Small intestine (tissue), 7 donors: ENCODE results near the gene PLEKHH1. TPM values are rescaled to one million over a fixed set of nuclear protein-coding genes. Genes with fewer than 3 reads are reported as not detected.
A peak's percentile ranks its signal among the peaks of the same experiment; 100 is the strongest.

Experiments used
- DNase-seq, 2 donors: peaks; one replicate each; pipeline versions ENCODE4 v3.0.0 to v3.0.0-alpha.2; 2013
- FAIRE-seq: peaks from 2 replicates; lab custom pipeline; 2012; peaks lifted over from hg19 to GRCh38; lab: Jason Lieb, UNC
- H3K27ac ChIP-seq, 3 donors: one replicate each; pipeline ENCODE4 v1.5.1; 2013; ENCODE audit warnings: low read length in 2 of 3, mild to moderate bottlenecking in 2 of 3, control low read depth in 1 of 3, inconsistent platforms in 1 of 3, low read depth in 1 of 3, moderate library complexity in 1 of 3
- H3K27me3 ChIP-seq, 3 donors: one replicate each; pipeline ENCODE4 v1.6.1; 2013; ENCODE audit warnings: low read length in 3 of 3, inconsistent platforms in 1 of 3; ENCODE audit not compliant: control insufficient read depth in 3 of 3, insufficient read depth in 3 of 3
- H3K36me3 ChIP-seq, 3 donors: one replicate each; pipeline ENCODE4 v1.6.1; 2013; ENCODE audit warnings: low read length in 3 of 3, inconsistent platforms in 1 of 3, low read depth in 1 of 3, mild to moderate bottlenecking in 1 of 3, moderate library complexity in 1 of 3; ENCODE audit not compliant: control insufficient read depth in 3 of 3, insufficient read depth in 2 of 3
- H3K4me1 ChIP-seq, 3 donors: one replicate each; pipeline ENCODE4 v1.6.1; 2013; ENCODE audit warnings: low read length in 2 of 3, inconsistent platforms in 1 of 3, low read depth in 1 of 3, mild to moderate bottlenecking in 1 of 3, moderate library complexity in 1 of 3; ENCODE audit not compliant: control insufficient read depth in 3 of 3, insufficient read depth in 2 of 3
- H3K4me3 ChIP-seq, 3 donors: one replicate each; pipeline ENCODE4 v1.5.1; 2013; ENCODE audit warnings: low read length in 3 of 3, control low read depth in 1 of 3, inconsistent platforms in 1 of 3, low read depth in 1 of 3, mild to moderate bottlenecking in 1 of 3, moderate library complexity in 1 of 3
- H3K9me3 ChIP-seq, 2 donors: one replicate each; pipeline ENCODE4 v1.6.1; 2013; ENCODE audit warnings: low read depth in 1 of 2, low read length in 1 of 2; ENCODE audit not compliant: control insufficient read depth in 2 of 2, insufficient read depth in 1 of 2
- WGBS, 3 donors: extraction: QIAGEN DNeasy Blood & Tissue Kit; methylation state at CpG; one replicate each; pipeline ENCODE4 v1.1.7; 2013; 5-methylcytosine and 5-hydroxymethylcytosine counted together
- polyA plus RNA-seq, 4 donors: library from polyadenylated mRNA; stranded (reverse) in 3 of 4; unstranded in 1 of 4; fragments of 200-250 nt in 3 of 4; fragments of 120-200 nt in 1 of 4; gene quantifications; one replicate each; pipeline versions ENCODE4 v1.2.1 to v1.2.3, GENCODE V29; 2013
- donor health status: healthy with polysubstance abuse.
- donor health status: control.
- donor health status: control.
- donor health status: Bipolar disorder and iron deficiency.
- donor health status: healthy.

The PLEKHH1 gene
- polyA plus RNA-seq, 4 donors: 21.5 to 87.2 (median 47.5) TPM

- Histone ChIP-seq H3K27ac (no peak overlapping the region), H3K4me1 (no peaks in the 10 kb centered on the region), H3K27me3 (no peaks in the 10 kb centered on the region), H3K4me3 (no peak overlapping the region), H3K36me3 (no peaks in the 10 kb centered on the region), H3K9me3 (no peaks in the 10 kb centered on the region)
- no peak for DNase-seq
- no peak for FAIRE-seq
These were observed 94.4 kb downstream of the PLEKHH1 start for GRCh38 chr14:67627519-67627918.

DNA sequence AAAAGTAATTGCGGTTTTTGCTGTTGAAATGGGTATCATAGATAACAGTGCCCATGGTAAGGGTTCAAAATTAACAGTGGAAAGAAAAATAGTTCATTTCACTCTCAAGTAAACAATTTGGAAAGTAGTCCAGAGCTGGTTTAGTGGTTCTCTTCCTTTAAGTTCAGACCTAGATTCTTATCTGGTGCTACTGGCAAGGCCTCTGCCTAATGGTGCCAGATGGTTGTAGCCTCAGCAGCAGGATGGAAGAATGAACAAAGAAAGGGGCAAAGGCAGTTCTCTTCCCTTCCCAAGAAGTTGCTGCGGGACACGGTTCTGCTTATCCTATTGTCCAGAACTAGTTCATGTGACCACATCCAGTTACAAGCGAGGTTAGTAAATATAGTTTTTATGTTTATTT is 97.1 kb downstream of the PLEKHH1 start:
- no peaks in the 10 kb centered on the region for H3K36me3 ChIP-seq
- FAIRE-seq: no peak
- H3K4me1 ChIP-seq: peaks cover 0 to 3% (median 0%) of the 10 kb centered on the region in 3 donors
- WGBS, 3 donors: 89 to 93% (median 92%) methylated on average over 4 of the region's 4 CpGs
- H3K4me3 ChIP-seq: no peak overlapping the region
- no peak for DNase-seq
- no peaks in the 10 kb centered on the region for H3K27me3 ChIP-seq
- no peak overlapping the region for H3K27ac ChIP-seq
- no peaks in the 10 kb centered on the region for H3K9me3 ChIP-seq

GRCh38 chr14:67630938-67631337 is 97.8 kb downstream of the PLEKHH1 start:
- FAIRE-seq (no peak), DNase-seq (no peak)
- 84 to 94% (median 87%) methylated on average over 5 of the region's 5 CpGs for WGBS, 3 donors

GRCh38 chr14:67633451-67634147 is 100.5 kb downstream of the PLEKHH1 start:
- 75 to 86% (median 82%) methylated on average over 5 of the region's 5 CpGs for WGBS, 3 donors
- Histone ChIP-seq H3K4me1 (peaks cover 0 to 11% (median 4%) of the 10 kb centered on the region in 3 donors), H3K36me3 (no peaks in the 10 kb centered on the region), H3K4me3 (no peak overlapping the region), H3K27me3 (no peaks in the 10 kb centered on the region), H3K9me3 (no peaks in the 10 kb centered on the region), H3K27ac (no peak overlapping the region)
- peak in 1 of 2 donors; percentile 61 for DNase-seq
- FAIRE-seq: no peak

More at GRCh38 chr14:67630938-67631337, 97.8 kb downstream of the PLEKHH1 start:
- Histone ChIP-seq H3K36me3 (no peaks in the 10 kb centered on the region), H3K9me3 (no peaks in the 10 kb centered on the region), H3K27ac (no peak overlapping the region), H3K4me1 (peaks cover 0 to 3% (median 1%) of the 10 kb centered on the region in 3 donors), H3K27me3 (no peaks in the 10 kb centered on the region), H3K4me3 (no peak overlapping the region)

DNA sequence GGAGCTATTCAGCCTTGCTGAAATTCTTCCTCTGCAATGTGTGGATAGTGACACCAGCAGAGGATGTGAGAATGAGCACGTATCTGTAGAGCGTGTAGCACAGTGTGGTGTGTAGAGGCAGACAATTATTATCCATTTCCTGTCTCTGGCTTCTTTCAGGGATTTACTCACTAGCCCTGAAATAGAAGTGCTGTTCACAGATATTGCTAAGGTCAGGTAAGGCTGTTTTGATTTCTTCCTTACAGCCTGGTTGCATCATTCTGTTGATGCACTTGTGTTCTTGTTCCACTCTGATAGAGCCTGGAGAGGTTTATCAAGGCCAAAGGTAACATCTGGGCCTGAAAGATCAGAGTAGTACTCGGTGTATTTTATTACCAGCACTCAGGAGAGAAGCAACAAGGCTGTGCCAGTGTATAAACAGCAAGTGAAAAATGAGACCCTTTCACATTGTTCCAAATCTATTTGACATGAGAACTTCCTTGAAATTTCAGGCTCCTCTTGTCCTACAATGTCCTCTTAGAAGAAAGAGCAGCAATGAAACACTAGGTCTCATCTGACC is 103.3 kb downstream of the PLEKHH1 start:
- Histone ChIP-seq H3K4me1 (peaks cover 0 to 11% (median 4%) of the 10 kb centered on the region in 3 donors), H3K36me3 (no peaks in the 10 kb centered on the region), H3K9me3 (no peaks in the 10 kb centered on the region), H3K27ac (peak overlapping the region; percentile 13 to 62 (median 35)), H3K4me3 (no peak overlapping the region), H3K27me3 (no peaks in the 10 kb centered on the region)
- DNase-seq (peak; percentile 52 to 89), FAIRE-seq (no peak)
- 53 to 62% (median 56%) methylated on average over 3 of the region's 3 CpGs for WGBS, 3 donors

DNA sequence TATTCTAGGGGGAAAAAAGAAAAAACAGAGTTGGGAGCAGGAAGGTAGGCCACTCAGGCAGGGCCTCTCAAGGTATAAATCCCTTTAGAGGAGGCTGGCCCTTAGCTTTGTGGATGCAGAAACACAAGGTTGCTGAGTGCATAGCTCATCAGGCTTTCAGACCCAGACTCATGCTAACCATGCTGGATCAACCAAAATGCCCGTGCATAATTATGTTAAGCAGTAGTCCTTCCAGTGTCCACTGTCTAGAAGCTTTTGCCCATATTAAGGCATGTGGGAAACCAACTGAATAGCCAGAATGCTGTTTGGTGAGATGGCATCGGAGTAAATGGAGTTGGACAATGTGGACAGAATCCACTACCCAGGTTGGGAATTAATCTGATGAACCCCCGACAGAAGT is 105.6 kb downstream of the PLEKHH1 start:
- H3K27me3 ChIP-seq: no peaks in the 10 kb centered on the region
- H3K27ac ChIP-seq: no peak overlapping the region
- DNase-seq (no peak), FAIRE-seq (no peak)
- H3K9me3 ChIP-seq: no peaks in the 10 kb centered on the region
- 92 to 95% (median 93%) methylated on average over 3 of the region's 3 CpGs for WGBS, 3 donors
- H3K36me3 ChIP-seq: no peaks in the 10 kb centered on the region
- peaks cover 0 to 11% (median 6%) of the 10 kb centered on the region in 3 donors for H3K4me1 ChIP-seq
- no peak overlapping the region for H3K4me3 ChIP-seq

Other genes with a start within 250 kb of the PLEKHH1 start
- 10 to 100 TPM; 43.1 to 84.3 (median 58.0) TPM for gene ATP6V1D, start 173.5 kb upstream of the PLEKHH1 start, polyA plus RNA-seq
- gene EIF2S1, start 173.0 kb upstream of the PLEKHH1 start, polyA plus RNA-seq: 100 to 1,000 TPM in 1 of 4 donors, 10 to 100 TPM in 3; 43.6 to 116 (median 69.9) TPM
- 10 to 100 TPM; 33.9 to 88.3 (median 67.1) TPM for gene PLEK2, start 121.1 kb upstream of the PLEKHH1 start, polyA plus RNA-seq
- gene TMEM229B, start 44.6 kb upstream of the PLEKHH1 start, polyA plus RNA-seq: 10 to 100 TPM in 3 of 4 donors, 1 to 10 TPM in 1; 6.5 to 27.5 (median 11.4) TPM
- gene PIGH, start 67.0 kb downstream of the PLEKHH1 start, polyA plus RNA-seq: 10 to 100 TPM; 19.6 to 53.9 (median 22.6) TPM
- gene ARG2, start 86.6 kb downstream of the PLEKHH1 start, polyA plus RNA-seq: 10 to 100 TPM in 3 of 4 donors, 1 to 10 TPM in 1; 2.4 to 56.1 (median 22.8) TPM
- gene VTI1B, start 141.3 kb downstream of the PLEKHH1 start, polyA plus RNA-seq: 10 to 100 TPM; 58.4 to 94.6 (median 83.4) TPM
- gene RDH11, start 162.5 kb downstream of the PLEKHH1 start, polyA plus RNA-seq: 10 to 100 TPM in 2 of 4 donors, 1 to 10 TPM in 2; 5.9 to 63.8 (median 23.8) TPM
- gene RDH12, start 168.6 kb downstream of the PLEKHH1 start, polyA plus RNA-seq: 1 to 10 TPM in 1 of 4 donors, under 1 TPM in 1, not detected in 2; 0.44 to 1.4 TPM